ENCODE measurements around the gene TDG.
"Not testable (repeated sequence)": the region's sequence is repeated elsewhere in the genome, so short reads cannot be mapped to it uniquely, and the experiment has no call there.

TDG gene

DNA sequence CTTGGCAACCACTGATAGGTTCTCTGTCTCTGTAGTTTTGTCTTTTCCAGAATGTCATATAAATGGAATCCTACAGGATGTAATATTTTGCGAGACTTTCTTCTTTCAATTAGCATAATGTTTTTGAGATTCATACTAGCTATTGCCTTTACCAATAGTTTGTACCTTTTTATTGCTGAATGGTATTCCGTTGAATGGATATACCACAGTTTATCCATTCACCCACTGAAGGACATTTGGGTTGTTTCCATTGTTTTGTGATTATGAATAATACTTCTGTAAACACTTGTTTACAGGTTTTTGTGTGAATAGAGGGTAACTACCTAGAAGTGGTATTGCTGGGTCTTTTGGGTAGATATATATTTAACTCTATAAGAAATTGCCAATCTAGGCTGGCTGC is 58.0 kb downstream of the TDG start:
- no peak for DNase-seq

DNA sequence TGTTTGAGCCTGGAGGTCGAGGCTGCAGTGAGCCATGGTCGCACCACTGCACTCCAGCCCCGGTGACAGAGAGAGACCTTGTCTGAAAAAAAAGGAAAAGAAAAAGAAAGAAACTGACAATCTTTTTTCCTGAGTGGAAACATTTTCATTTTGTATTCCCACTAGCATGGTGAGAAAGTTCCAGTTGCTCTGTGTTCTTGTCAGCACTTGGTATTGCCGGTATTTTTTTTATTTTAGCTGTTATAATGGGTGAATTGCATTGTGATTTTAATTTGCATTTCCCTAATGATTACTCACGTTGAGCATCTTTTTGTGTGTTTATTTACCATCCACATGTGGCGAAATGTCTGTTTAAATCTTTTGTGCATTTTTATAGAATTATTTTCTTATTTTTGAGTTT is 58.7 kb downstream of the TDG start:
- DNase-seq = no peak

DNA sequence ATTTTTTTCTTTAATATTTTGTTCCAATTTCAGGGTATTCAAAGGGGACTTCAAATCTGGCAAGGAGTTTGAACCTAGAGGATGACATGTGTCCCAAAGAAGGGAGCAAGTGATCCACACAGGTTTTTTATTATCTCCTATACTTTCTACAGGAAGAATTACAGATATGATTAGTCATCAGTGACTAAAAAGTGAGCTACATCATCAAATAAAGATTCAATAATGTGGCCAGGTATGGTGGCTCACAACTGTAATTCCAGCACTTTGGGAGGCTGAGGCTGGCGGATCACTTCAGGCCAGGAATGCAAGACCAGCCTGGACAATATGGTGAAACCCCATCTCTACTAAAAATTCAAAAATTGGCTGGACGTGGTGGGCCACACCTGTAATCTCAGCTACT is 60.1 kb downstream of the TDG start:
- no peak for DNase-seq

- DNase-seq = no peak
Observed at GRCh38 chr12:104026841-104027599, 61.3 kb downstream of the TDG start.

DNA sequence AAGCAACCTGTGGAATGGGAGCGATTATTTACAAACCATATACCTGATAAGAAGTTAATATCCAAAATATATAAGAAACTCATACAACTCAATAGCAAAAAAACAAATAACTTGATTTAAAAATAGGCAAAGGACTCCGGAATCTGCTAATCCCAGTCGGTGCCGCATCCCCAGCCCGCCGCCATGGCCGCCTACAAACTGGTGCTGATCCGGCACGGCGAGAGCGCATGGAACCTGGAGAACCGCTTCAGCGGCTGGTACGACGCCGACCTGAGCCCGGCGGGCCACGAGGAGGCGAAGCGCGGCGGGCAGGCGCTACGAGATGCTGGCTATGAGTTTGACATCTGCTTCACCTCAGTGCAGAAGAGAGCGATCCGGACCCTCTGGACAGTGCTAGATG is 64.9 kb downstream of the TDG start:
- DNase-seq = not testable (repeated sequence)

- DNase-seq = not testable (repeated sequence)
Observed at GRCh38 chr12:104036143-104036542, 70.5 kb downstream of the TDG start.

Data from NCI-H1092 (cell line).